Stimulated activated naive B cell treated with anti-CD40 and anti-IgM and Interleukin-4, amounts not matched to agents 10 μg/mL and 1 μg/mL and 100 μg/mL, for 72 hours (primary cell): ENCODE data around the gene ZNF32.
"Not testable (repeated sequence)": the region's sequence is repeated elsewhere in the genome, so short reads cannot be mapped to it uniquely, and the experiment has no call there.

ENCODE experiments used
- ATAC-seq, 2 donors: fragments of 150-1000 bp; cut with Tn5 transposase; replicated peaks; 2 replicates each; pipeline ENCODE4 v1.10.0; 2021; ENCODE audit warnings: moderate library complexity in 1 of 2
- DNase-seq: peaks from one replicate; pipeline ENCODE4 v3.0.0; 2021
- H3K27ac Mint-ChIP-seq: one replicate; pipeline ENCODE4 v1.8.0; 2022; ENCODE audit warnings: mild to moderate bottlenecking, mixed read lengths
- H3K27me3 Mint-ChIP-seq, 2 donors: one replicate each; pipeline ENCODE4 v1.8.0; 2022; ENCODE audit warnings: mixed read lengths in 2 of 2
- H3K36me3 Mint-ChIP-seq, 2 donors: one replicate each; pipeline ENCODE4 v1.8.0; 2022; ENCODE audit warnings: mixed read lengths in 2 of 2, mild to moderate bottlenecking in 1 of 2
- H3K4me1 Mint-ChIP-seq, 2 donors: one replicate each; pipeline ENCODE4 v1.8.0; 2022; ENCODE audit warnings: mixed read lengths in 2 of 2, mild to moderate bottlenecking in 1 of 2
- H3K4me3 Mint-ChIP-seq, 2 donors: one replicate each; pipeline ENCODE4 v1.8.0; 2022; ENCODE audit warnings: mild to moderate bottlenecking in 2 of 2, mixed read lengths in 2 of 2, moderate library complexity in 1 of 2
- H3K9me3 Mint-ChIP-seq, 2 donors: one replicate each; pipeline ENCODE4 v1.8.0; 2022; ENCODE audit warnings: mixed read lengths in 2 of 2, mild to moderate bottlenecking in 1 of 2

Gene ZNF32

GRCh38 chr10:43635816-43636215, 12.9 kb downstream of the ZNF32 start:
- H3K36me3 Mint-ChIP-seq, H3K27me3 Mint-ChIP-seq: not testable (repeated sequence)
- H3K9me3 Mint-ChIP-seq, result peaks cover 5 to 24% of the 10 kb centered on the region in 2 donors

GRCh38 chr10:43628956-43629355, 19.7 kb downstream of the ZNF32 start:
- no peak overlapping the region for H3K27ac Mint-ChIP-seq
- no peak for DNase-seq
- peaks cover 1 to 2% of the 10 kb centered on the region in 2 donors for H3K36me3 Mint-ChIP-seq
- ATAC-seq, result no peak
- peaks cover 7 to 12% of the 10 kb centered on the region in 2 donors for H3K9me3 Mint-ChIP-seq
- peaks cover 0 to 12% of the 10 kb centered on the region in 2 donors for H3K27me3 Mint-ChIP-seq
- H3K4me3 Mint-ChIP-seq, result no peak overlapping the region
- H3K4me1 Mint-ChIP-seq, result peaks cover 5 to 6% of the 10 kb centered on the region in 2 donors

More at GRCh38 chr10:43635816-43636215, 12.9 kb downstream of the ZNF32 start:
- DNase-seq, H3K4me1 Mint-ChIP-seq, ATAC-seq, H3K4me3 Mint-ChIP-seq, H3K27ac Mint-ChIP-seq: not testable (repeated sequence)

DNA sequence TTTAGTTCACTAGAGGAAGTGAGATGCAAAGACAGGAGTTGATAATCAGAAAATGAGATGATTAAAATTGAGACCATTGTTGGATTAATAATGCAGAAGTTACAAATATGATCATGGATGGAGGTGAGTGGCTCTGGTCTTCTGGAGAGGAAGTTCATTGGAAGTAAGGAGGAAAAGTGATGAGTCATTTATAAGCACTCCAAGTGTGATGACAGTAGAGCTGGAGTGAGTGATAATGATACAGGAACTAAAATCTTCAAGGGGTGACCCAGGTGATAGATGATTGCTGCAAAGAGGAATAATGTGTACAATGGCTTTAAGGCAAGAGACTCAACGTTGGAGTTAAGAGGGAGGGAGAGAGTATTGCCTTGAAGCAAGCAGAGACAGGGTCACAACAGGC, 20.7 kb downstream of the ZNF32 start:
- ATAC-seq (peak; percentile 59 to 71), DNase-seq (no peak)
- Mint-ChIP-seq H3K9me3 (peaks cover 2 to 15% of the 10 kb centered on the region in 2 donors), H3K27me3 (peaks cover 0 to 12% of the 10 kb centered on the region in 2 donors), H3K27ac (no peak overlapping the region), H3K4me1 (peaks cover 8 to 11% of the 10 kb centered on the region in 2 donors), H3K4me3 (no peak overlapping the region), H3K36me3 (peaks cover 1 to 5% of the 10 kb centered on the region in 2 donors)

DNA sequence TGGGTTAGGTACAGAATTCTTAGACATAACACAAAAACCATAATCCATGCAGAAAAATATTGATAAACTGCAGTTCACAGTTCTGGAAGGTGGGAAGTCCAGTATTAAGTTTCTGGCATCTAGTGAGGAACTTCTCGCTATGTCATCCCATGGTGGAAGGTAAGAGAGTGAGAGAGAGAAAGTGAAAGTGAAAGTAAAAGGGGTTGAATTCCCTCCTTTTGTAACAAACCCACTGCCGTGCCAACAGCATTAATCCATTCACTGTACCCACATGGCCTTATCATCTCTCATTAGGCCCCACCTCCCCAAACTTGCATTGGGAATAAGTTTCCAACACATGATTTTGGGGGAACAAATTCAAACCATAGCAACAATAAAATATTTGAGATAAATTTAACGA, 25.3 kb downstream of the ZNF32 start:
- no peak overlapping the region for H3K27ac Mint-ChIP-seq
- peaks cover 0 to 12% of the 10 kb centered on the region in 2 donors for H3K36me3 Mint-ChIP-seq
- ATAC-seq, result no peak
- H3K9me3 Mint-ChIP-seq, result peaks cover 2 to 11% of the 10 kb centered on the region in 2 donors
- H3K27me3 Mint-ChIP-seq, result peaks cover 0 to under 1% of the 10 kb centered on the region in 2 donors
- no peak for DNase-seq
- H3K4me3 Mint-ChIP-seq, result no peak overlapping the region
- peaks cover 8 to 13% of the 10 kb centered on the region in 2 donors for H3K4me1 Mint-ChIP-seq

DNA sequence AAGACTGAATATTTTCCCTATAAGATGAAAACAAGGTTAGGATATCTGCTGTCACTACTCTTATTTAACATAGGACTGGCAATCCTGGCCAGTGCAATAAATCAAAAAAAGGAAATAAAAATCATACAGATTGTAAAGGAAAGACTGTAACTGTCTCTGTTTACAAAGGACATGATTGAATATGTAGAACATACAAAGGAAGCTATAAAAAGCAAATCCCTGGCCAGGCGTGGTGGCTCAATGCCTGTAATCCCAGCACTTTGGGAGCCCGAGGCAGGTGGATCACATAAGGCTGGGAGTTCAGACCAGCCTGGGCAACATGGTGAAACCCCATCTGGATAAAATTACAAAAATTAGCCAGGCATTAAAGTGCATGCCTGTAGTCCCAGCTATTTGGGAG, 26.6 kb downstream of the ZNF32 start:
- Mint-ChIP-seq H3K27me3 (no peaks in the 10 kb centered on the region), H3K27ac (no peak overlapping the region), H3K4me3 (no peak overlapping the region), H3K4me1 (peaks cover 3 to 7% of the 10 kb centered on the region in 2 donors), H3K9me3 (peaks cover 0 to 11% of the 10 kb centered on the region in 2 donors), H3K36me3 (peaks cover 3 to 18% of the 10 kb centered on the region in 2 donors)
- ATAC-seq (no peak), DNase-seq (no peak)

- Mint-ChIP-seq H3K9me3 (peaks cover 9 to 23% of the 10 kb centered on the region in 2 donors), H3K4me3 (no peak overlapping the region), H3K4me1 (peaks cover 3 to 7% of the 10 kb centered on the region in 2 donors), H3K27ac (no peak overlapping the region), H3K36me3 (peaks cover 28 to 45% of the 10 kb centered on the region in 2 donors), H3K27me3 (no peaks in the 10 kb centered on the region)
- DNase-seq (no peak), ATAC-seq (no peak)
Measured at GRCh38 chr10:43619368-43619767, 29.3 kb downstream of the ZNF32 start.

DNA sequence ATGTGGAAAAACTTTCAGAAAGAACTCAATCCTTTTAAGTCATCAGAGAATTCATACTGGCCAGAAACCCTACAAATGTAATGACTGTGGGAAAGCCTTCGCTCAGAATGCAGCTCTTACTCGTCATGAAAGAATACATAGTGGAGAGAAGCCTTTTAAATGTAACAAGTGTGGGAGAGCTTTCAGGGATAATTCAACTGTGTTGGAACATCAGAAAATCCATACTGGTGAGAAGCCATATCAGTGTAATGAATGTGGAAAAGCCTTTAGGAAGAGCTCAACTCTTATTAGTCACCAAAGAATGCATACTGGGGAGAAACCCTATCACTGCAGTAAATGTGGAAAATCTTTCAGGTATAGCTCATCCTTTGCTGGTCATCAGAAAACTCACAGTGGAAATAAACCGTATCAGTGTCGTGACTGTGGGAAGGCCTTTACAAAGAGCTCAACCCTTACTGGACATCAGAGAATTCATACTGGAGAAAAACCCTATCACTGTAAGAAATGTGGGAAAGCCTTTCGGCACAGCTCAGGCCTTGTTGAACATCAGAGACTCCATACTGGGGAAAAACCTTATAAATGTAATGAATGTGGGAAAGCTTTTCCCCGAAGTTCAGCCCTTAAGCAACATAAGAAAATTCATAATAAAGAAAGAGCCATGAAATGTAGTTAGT, 31.8 kb downstream of the ZNF32 start:
- ATAC-seq, result no peak
- peaks cover 49 to 63% of the 10 kb centered on the region in 2 donors for H3K36me3 Mint-ChIP-seq
- peaks cover 9 to 23% of the 10 kb centered on the region in 2 donors for H3K9me3 Mint-ChIP-seq
- DNase-seq, result no peak
- H3K4me1 Mint-ChIP-seq, result no peaks in the 10 kb centered on the region
- no peak overlapping the region for H3K4me3 Mint-ChIP-seq
- H3K27me3 Mint-ChIP-seq, result no peaks in the 10 kb centered on the region
- H3K27ac Mint-ChIP-seq, result no peak overlapping the region

- ATAC-seq (no peak), DNase-seq (no peak)
- peaks cover 16 to 33% of the 10 kb centered on the region in 2 donors for H3K4me1 Mint-ChIP-seq
- no peaks in the 10 kb centered on the region for H3K27me3 Mint-ChIP-seq
- peaks cover 60 to 75% of the 10 kb centered on the region in 2 donors for H3K36me3 Mint-ChIP-seq
- H3K9me3 Mint-ChIP-seq, result peaks cover 4 to 14% of the 10 kb centered on the region in 2 donors
- no peak overlapping the region for H3K27ac Mint-ChIP-seq
- H3K4me3 Mint-ChIP-seq, result no peak overlapping the region
Measured at GRCh38 chr10:43610636-43611035, 38.0 kb downstream of the ZNF32 start.

GRCh38 chr10:43607199-43607573, 41.5 kb downstream of the ZNF32 start:
- Mint-ChIP-seq H3K9me3 (peaks cover 0 to 5% of the 10 kb centered on the region in 2 donors), H3K4me3 (peak overlapping the region; percentile 80 to 89), H3K27ac (peak overlapping the region; percentile 84), H3K27me3 (peaks cover under 1 to 2% of the 10 kb centered on the region in 2 donors), H3K4me1 (peaks cover 16 to 33% of the 10 kb centered on the region in 2 donors), H3K36me3 (peaks cover 31 to 42% of the 10 kb centered on the region in 2 donors)
- ATAC-seq, result no peak
- DNase-seq, result no peak

DNA sequence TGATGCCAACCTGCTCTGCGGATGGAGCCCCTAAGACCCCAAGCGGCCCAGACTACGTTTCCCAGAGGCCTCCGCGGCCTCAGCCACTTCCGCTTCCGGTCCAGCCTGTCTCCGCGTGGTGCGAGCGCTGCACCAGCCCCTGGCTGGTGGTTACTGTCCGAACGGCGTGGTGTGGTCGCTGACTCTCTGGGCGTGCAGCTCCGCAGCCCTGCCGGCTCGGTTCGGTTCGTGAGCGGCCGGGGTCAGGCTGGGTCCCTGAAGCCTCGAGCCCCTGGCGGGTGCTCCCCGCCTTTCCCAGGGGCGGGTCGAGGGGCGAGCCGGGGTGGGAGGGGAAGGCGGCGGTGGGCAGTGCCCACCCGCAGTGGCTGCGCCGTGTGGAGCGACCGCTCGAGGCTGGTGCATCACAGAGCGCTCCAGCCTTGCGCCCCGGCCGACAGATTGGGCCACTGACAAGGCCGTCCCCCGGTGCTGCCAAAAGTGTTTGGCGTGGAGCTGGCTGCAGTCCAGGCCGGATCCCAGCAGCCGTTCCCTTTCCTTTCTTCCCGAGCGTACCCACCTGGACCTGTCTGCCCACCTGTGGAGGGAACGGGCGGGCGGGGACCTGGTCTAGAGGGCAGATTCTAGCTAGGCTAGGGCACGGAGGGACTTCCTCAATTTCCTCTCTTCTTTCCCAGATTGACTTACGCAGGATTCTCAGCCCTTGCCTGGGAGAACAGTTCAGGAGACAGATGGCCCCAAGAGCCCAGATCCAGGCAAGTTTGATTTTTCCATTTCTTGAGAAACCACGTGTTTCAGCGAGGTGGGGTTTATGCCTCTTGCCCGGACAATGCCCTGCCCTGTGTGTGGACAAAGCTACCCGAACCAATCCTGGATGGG, 42.1 kb downstream of the ZNF32 start, which contains the start of gene ZNF485:
Gene ZNF485 (plus strand): TSS at position 116 of the 876 bp plus-strand sequence. CDS start 613 bp downstream, at position 729.
- ATAC-seq, result peak; percentile 98 to 99
- Mint-ChIP-seq H3K4me3 (peak within 1 kb of the TSS; percentile 80 to 89), H3K4me1 (peaks cover 16 to 33% of the 10 kb centered on the region in 2 donors), H3K9me3 (peaks cover 0 to 6% of the 10 kb centered on the region in 2 donors), H3K36me3 (peaks cover 28 to 36% of the 10 kb centered on the region in 2 donors), H3K27me3 (peaks cover 5 to 6% of the 10 kb centered on the region in 2 donors), H3K27ac (peak within 1 kb of the TSS; percentile 84)
- peak; percentile 72 for DNase-seq

DNA sequence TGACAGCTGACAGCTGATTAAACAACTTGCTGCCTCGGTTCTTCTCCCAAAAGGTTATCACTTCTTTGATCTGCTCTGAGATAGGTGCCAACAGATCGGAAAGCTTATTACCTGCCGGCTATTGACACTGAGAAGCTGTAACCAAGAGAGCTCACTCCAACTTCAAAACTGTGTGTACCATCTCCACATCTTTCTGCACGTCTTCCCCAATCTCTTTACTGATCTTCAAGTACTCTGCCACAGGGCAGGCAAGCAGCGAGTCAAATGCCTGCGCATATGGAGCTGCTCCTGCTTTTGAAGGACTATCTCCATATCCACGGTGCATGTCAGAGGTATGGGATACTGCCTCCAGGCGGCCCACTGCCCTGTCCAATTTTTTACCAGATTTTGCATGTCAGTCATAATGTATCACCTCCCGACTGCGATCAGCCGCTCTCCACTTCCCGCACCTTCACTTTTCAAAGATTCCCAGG, 42.8 kb downstream of the ZNF32 start:
- Mint-ChIP-seq H3K4me1 (peaks cover 16 to 33% of the 10 kb centered on the region in 2 donors), H3K9me3 (peaks cover 0 to 5% of the 10 kb centered on the region in 2 donors), H3K4me3 (peak overlapping the region; percentile 80 to 89), H3K27ac (peak overlapping the region; percentile 57), H3K36me3 (peaks cover 27 to 30% of the 10 kb centered on the region in 2 donors), H3K27me3 (peaks cover 5 to 6% of the 10 kb centered on the region in 2 donors)
- ATAC-seq (peak; percentile 25 to 29), DNase-seq (no peak)

DNA sequence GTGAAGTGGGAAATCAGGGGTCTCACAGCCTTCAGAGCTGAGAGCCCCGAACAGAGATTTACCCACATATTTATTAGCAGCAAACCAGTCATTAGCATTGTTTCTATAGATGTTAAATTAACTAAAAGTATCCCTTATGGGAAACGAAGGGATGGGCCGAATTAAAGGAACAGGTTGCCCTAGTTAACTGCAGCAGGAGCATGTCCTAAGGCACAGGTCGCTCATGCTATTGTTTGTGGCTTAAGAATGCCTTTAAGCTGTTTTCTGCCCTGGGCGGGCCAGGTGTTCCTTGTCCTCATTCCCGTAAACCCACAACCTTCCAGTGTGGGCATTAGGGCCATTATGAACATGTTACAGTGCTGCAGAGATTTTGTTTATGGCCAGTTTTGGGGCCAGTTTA, 47.1 kb downstream of the ZNF32 start:
- ATAC-seq, H3K36me3 Mint-ChIP-seq, DNase-seq, H3K27me3 Mint-ChIP-seq, H3K27ac Mint-ChIP-seq, H3K9me3 Mint-ChIP-seq, H3K4me3 Mint-ChIP-seq, H3K4me1 Mint-ChIP-seq: not testable (repeated sequence)

DNA sequence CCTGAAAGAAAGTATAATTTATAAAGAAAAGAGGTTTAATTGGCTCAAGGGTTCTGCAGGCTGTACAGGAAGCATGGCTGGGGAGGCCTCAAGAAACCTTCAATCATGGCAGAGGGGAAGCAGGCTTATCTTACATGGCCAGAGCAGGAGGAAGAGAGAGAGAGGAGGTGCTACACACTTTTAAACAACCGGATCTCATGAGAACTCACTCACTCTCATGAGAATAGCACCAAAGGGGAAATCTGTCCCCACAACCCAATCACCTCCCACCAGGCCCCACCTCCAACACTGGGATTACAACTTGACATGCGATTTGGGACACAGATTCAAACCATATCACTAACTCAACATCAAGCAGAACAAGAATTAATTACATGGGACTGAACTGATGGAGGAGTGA, 49.3 kb downstream of the ZNF32 start:
- Mint-ChIP-seq H3K36me3 (no peaks in the 10 kb centered on the region), H3K4me1 (peaks cover 21 to 25% of the 10 kb centered on the region in 2 donors), H3K27ac (no peak overlapping the region), H3K27me3 (peaks cover 5 to 6% of the 10 kb centered on the region in 2 donors), H3K4me3 (no peak overlapping the region), H3K9me3 (peaks cover 0 to 1% of the 10 kb centered on the region in 2 donors)
- DNase-seq (no peak), ATAC-seq (no peak)

- ATAC-seq (no peak), DNase-seq (no peak)
- peaks cover 5 to 6% of the 10 kb centered on the region in 2 donors for H3K27me3 Mint-ChIP-seq
- peaks cover 0 to 1% of the 10 kb centered on the region in 2 donors for H3K9me3 Mint-ChIP-seq
- H3K4me1 Mint-ChIP-seq, result peaks cover 24 to 29% of the 10 kb centered on the region in 2 donors
- H3K27ac Mint-ChIP-seq, result no peak overlapping the region
- peaks cover 0 to 3% of the 10 kb centered on the region in 2 donors for H3K36me3 Mint-ChIP-seq
- no peak overlapping the region for H3K4me3 Mint-ChIP-seq
Measured at GRCh38 chr10:43598446-43598845, 50.2 kb downstream of the ZNF32 start.
